ENCODE measurements around the gene CAPS.
"Not testable (repeated sequence)": the region's sequence is repeated elsewhere in the genome, so short reads cannot be mapped to it uniquely, and the experiment has no call there.

The CAPS gene

DNA sequence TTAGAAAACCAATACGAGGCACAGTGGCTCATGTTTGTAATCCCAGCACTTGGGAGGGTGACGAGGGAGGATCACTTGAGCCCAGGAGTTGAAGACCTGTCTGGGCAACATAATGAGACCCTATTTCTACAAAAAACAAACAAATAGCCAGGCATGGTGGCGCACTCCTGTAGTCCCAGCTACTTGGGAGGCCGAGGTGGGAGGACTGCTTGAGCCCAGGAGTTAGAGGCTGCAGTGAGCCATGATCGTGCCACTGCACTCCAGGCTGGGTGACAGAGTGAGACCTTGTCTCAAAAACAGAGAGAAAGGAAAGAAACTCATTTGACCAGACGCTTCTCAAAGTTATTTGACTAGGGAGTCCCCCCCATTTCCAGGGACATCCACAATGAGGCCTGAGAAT lies 49.2 kb downstream of the CAPS start:
- not testable (repeated sequence) for H2BK12ac ChIP-seq (ENCODE audit: low read length in 2 of 2); H3K9ac ChIP-seq (ENCODE audit: low read length)

DNA sequence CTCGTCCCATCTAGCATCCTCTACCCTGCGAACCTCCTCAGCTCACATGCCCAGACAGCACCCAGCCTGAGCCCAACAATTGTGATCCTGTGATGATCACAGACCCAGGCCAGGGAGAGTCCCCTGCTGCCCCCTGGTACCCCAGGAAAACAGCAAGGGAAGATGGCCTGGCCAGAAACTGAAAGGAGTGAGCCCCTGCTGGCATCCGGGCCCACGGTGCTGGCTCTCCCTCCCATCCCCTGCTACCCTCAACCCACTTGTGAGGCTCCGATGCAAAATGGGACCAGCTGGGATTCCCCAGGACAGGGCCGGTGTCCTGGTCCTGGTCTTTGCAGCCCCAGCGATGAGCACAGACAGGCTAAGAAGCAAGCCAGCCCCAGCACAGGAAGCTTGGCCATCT lies 49.8 kb downstream of the CAPS start:
- H3K79me1 ChIP-seq (replicated peaks; ENCODE audit: low read length, poor library complexity, severe bottlenecking): peaks cover 9% of the 10 kb centered on the region
- peaks cover 10 to 28% of the 10 kb centered on the region in 2 experiments for H3K36me3 ChIP-seq (ENCODE audit: control insufficient read depth in 1 of 2, insufficient read depth in 2 of 2, low read depth in 1 of 2, low read length in 2 of 2)
- H3K27ac ChIP-seq (ENCODE audit: low read length, poor library complexity, severe bottlenecking): no peak overlapping the region
- H2BK120ac ChIP-seq (ENCODE audit: low read depth, low read length): no peak overlapping the region
- no peak overlapping the region for H2BK5ac ChIP-seq (ENCODE audit: low read depth, low read length, poor library complexity, severe bottlenecking)
- no peak overlapping the region for H3K4ac ChIP-seq (ENCODE audit: low read depth in 1 of 2, low read length in 2 of 2)
- H3K27me3 ChIP-seq (ENCODE audit: control insufficient read depth in 1 of 2, insufficient read depth in 1 of 2, low read length in 2 of 2): no peaks in the 10 kb centered on the region
- no peak overlapping the region for H3K9ac ChIP-seq (ENCODE audit: low read length)
- 94% methylated on average over 7 of the region's 7 CpGs for WGBS
- H3K23ac ChIP-seq (ENCODE audit: low read length in 2 of 2): peak overlapping the region in 1 of 2 experiments; percentile 51
- H4K8ac ChIP-seq (ENCODE audit: low read length): no peak overlapping the region
- peak overlapping the region in 1 of 2 experiments; percentile 58 for H3K14ac ChIP-seq (ENCODE audit: low read length in 2 of 2)
- H2AFZ ChIP-seq (ENCODE audit: low read depth, low read length): no peak overlapping the region
- H3K4me1 ChIP-seq (ENCODE audit: control insufficient read depth, insufficient read depth, low read depth, low read length): peaks cover 48% of the 10 kb centered on the region
- H2AK5ac ChIP-seq (ENCODE audit: low read length, severe bottlenecking): no peak overlapping the region
- no peak for DNase-seq
- H3K4me3 ChIP-seq (ENCODE audit: insufficient read depth in 1 of 2, low read depth in 1 of 2, low read length in 2 of 2): no peak overlapping the region
- H4K91ac ChIP-seq (ENCODE audit: low read length): peak overlapping the region; percentile 52
- no peak overlapping the region for H3K4me2 ChIP-seq (ENCODE audit: low read length, poor library complexity, severe bottlenecking)
- H2BK12ac ChIP-seq (ENCODE audit: low read length in 2 of 2): peak overlapping the region in 1 of 2 experiments; percentile 11
- H2BK15ac ChIP-seq (ENCODE audit: low read depth, poor library complexity, severe bottlenecking): no peak overlapping the region
- H3K18ac ChIP-seq (ENCODE audit: low read depth in 1 of 2, low read length in 2 of 2): no peak overlapping the region
- H3K9me3 ChIP-seq (ENCODE audit: control insufficient read depth, low read length): no peaks in the 10 kb centered on the region

More for the DNA sequence above, 49.2 kb downstream of the CAPS start:
- not testable (repeated sequence) for H4K91ac ChIP-seq (ENCODE audit: low read length); H3K4ac ChIP-seq (ENCODE audit: low read depth in 1 of 2, low read length in 2 of 2); H3K27ac ChIP-seq (ENCODE audit: low read length, poor library complexity, severe bottlenecking); H2BK15ac ChIP-seq (ENCODE audit: low read depth, poor library complexity, severe bottlenecking); H3K18ac ChIP-seq (ENCODE audit: low read depth in 1 of 2, low read length in 2 of 2); H2AK5ac ChIP-seq (ENCODE audit: low read length, severe bottlenecking); H3K14ac ChIP-seq (ENCODE audit: low read length in 2 of 2); H4K8ac ChIP-seq (ENCODE audit: low read length); H2BK5ac ChIP-seq (ENCODE audit: low read depth, low read length, poor library complexity, severe bottlenecking); DNase-seq; H3K4me2 ChIP-seq (ENCODE audit: low read length, poor library complexity, severe bottlenecking); H3K23ac ChIP-seq (ENCODE audit: low read length in 2 of 2); H3K27me3 ChIP-seq (ENCODE audit: control insufficient read depth in 1 of 2, insufficient read depth in 1 of 2, low read length in 2 of 2); H2AFZ ChIP-seq (ENCODE audit: low read depth, low read length); H3K9me3 ChIP-seq (ENCODE audit: control insufficient read depth, low read length); H2BK120ac ChIP-seq (ENCODE audit: low read depth, low read length); H3K4me3 ChIP-seq (ENCODE audit: insufficient read depth in 1 of 2, low read depth in 1 of 2, low read length in 2 of 2)
- Histone ChIP-seq H3K4me1 (ENCODE audit: control insufficient read depth, insufficient read depth, low read depth, low read length) (peaks cover 48% of the 10 kb centered on the region), H3K36me3 (ENCODE audit: control insufficient read depth in 1 of 2, insufficient read depth in 2 of 2, low read depth in 1 of 2, low read length in 2 of 2) (peaks cover 10 to 28% of the 10 kb centered on the region in 2 experiments), H3K79me1 (replicated peaks; ENCODE audit: low read length, poor library complexity, severe bottlenecking) (peaks cover 11% of the 10 kb centered on the region)
- 95% methylated on average over 6 of the region's 6 CpGs for WGBS

GRCh38 chr19:5964816-5965565 lies 50.9 kb downstream of the CAPS start:
- H3K14ac ChIP-seq (ENCODE audit: low read length in 2 of 2): no peak overlapping the region
- WGBS: 91% methylated on average over 3 of the region's 5 CpGs
- no peak overlapping the region for H2AK5ac ChIP-seq (ENCODE audit: low read length, severe bottlenecking)
- H2BK12ac ChIP-seq (ENCODE audit: low read length in 2 of 2): peak overlapping the region in 1 of 2 experiments; percentile 38
- H3K4me2 ChIP-seq (ENCODE audit: low read length, poor library complexity, severe bottlenecking): no peak overlapping the region
- no peak overlapping the region for H4K91ac ChIP-seq (ENCODE audit: low read length)
- no peak overlapping the region for H3K23ac ChIP-seq (ENCODE audit: low read length in 2 of 2)
- no peak overlapping the region for H2BK120ac ChIP-seq (ENCODE audit: low read depth, low read length)
- H3K4me3 ChIP-seq (ENCODE audit: insufficient read depth in 1 of 2, low read depth in 1 of 2, low read length in 2 of 2): no peak overlapping the region
- no peak overlapping the region for H2BK5ac ChIP-seq (ENCODE audit: low read depth, low read length, poor library complexity, severe bottlenecking)
- no peak overlapping the region for H2BK15ac ChIP-seq (ENCODE audit: low read depth, poor library complexity, severe bottlenecking)
- peaks cover 14 to 26% of the 10 kb centered on the region in 2 experiments for H3K36me3 ChIP-seq (ENCODE audit: control insufficient read depth in 1 of 2, insufficient read depth in 2 of 2, low read depth in 1 of 2, low read length in 2 of 2)
- no peak for DNase-seq
- H3K27ac ChIP-seq (ENCODE audit: low read length, poor library complexity, severe bottlenecking): no peak overlapping the region
- no peak overlapping the region for H2AFZ ChIP-seq (ENCODE audit: low read depth, low read length)
- no peaks in the 10 kb centered on the region for H3K27me3 ChIP-seq (ENCODE audit: control insufficient read depth in 1 of 2, insufficient read depth in 1 of 2, low read length in 2 of 2)
- H3K79me1 ChIP-seq (replicated peaks; ENCODE audit: low read length, poor library complexity, severe bottlenecking): peaks cover 7% of the 10 kb centered on the region
- H3K4me1 ChIP-seq (ENCODE audit: control insufficient read depth, insufficient read depth, low read depth, low read length): peaks cover 40% of the 10 kb centered on the region
- no peak overlapping the region for H3K9ac ChIP-seq (ENCODE audit: low read length)
- no peak overlapping the region for H3K4ac ChIP-seq (ENCODE audit: low read depth in 1 of 2, low read length in 2 of 2)
- no peak overlapping the region for H3K18ac ChIP-seq (ENCODE audit: low read depth in 1 of 2, low read length in 2 of 2)
- no peaks in the 10 kb centered on the region for H3K9me3 ChIP-seq (ENCODE audit: control insufficient read depth, low read length)
- H4K8ac ChIP-seq (ENCODE audit: low read length): no peak overlapping the region
